AG09309 (cell line): ENCODE results near the gene NMRK1.

Source experiments
- DNase-seq: peaks from one replicate; pipeline ENCODE4 v3.0.0-alpha.2; 2010; ENCODE audit warnings: low read depth
- H3K4me3 ChIP-seq: 2 replicates; pipeline ENCODE4 v1.5.1; 2011; ENCODE audit warnings: mild to moderate bottlenecking, low read depth, low read length, moderate library complexity; ENCODE audit not compliant: control insufficient read depth
- TF ChIP-seq, protein P1 (sequence below): IDR thresholded peaks from 2 replicates; pipeline ENCODE4 v1.5.1; 2011; ENCODE audit warnings: mild to moderate bottlenecking, low read depth, low read length, inconsistent platforms; ENCODE audit not compliant: insufficient read depth, control insufficient read depth; ENCODE audit errors: missing control alignments

The NMRK1 gene

DNA sequence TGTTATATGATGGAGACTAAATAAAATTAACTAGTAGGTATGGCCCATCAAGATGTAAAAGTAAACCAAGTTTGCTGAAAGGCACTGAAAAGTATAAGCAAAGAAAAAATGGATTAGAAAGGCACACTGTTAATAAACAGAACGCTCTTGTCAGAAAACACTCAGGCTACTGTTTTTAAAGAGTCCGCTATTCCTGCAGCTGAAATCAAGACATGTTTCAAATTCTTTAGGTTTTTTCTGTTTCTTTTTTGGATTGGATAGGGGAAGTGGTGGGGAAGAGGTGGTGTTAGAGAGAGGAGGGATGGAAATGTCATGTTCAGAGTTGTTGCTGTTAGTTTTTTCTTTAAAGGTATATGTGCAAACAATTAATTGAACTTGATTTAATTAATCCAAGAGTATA lies 17.9 kb upstream of the NMRK1 start:
- TF ChIP-seq, protein P1, sequence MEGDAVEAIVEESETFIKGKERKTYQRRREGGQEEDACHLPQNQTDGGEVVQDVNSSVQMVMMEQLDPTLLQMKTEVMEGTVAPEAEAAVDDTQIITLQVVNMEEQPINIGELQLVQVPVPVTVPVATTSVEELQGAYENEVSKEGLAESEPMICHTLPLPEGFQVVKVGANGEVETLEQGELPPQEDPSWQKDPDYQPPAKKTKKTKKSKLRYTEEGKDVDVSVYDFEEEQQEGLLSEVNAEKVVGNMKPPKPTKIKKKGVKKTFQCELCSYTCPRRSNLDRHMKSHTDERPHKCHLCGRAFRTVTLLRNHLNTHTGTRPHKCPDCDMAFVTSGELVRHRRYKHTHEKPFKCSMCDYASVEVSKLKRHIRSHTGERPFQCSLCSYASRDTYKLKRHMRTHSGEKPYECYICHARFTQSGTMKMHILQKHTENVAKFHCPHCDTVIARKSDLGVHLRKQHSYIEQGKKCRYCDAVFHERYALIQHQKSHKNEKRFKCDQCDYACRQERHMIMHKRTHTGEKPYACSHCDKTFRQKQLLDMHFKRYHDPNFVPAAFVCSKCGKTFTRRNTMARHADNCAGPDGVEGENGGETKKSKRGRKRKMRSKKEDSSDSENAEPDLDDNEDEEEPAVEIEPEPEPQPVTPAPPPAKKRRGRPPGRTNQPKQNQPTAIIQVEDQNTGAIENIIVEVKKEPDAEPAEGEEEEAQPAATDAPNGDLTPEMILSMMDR: no peak
- DNase-seq: no peak
- H3K4me3 ChIP-seq: no peak overlapping the region

DNA sequence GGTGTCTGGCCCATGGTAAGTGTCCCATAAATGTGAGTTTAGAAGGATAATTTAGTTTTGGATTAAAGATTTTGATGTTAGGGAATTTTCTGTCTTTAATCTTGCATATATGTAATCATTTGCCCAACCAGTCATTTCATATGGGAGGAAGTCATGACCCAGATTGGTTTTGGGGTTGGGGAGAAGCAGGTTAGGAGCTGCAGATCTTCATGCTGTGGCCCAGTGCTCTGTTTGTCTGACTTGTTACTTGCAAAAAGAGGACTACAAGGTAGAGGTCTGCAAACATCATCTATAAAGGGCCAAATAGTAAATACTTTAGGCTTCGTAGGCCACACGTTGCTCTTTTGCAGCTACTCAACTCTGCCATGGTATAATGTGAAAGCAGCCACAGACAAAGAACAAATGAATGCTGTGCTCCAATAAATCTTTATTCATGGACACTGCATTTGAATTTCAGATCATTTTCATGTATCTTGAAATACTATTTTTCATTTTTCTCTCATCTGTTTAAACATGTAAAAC lies 17.1 kb upstream of the NMRK1 start:
- TF ChIP-seq, protein P1: no peak
- no peak for DNase-seq
- H3K4me3 ChIP-seq: no peak overlapping the region

DNA sequence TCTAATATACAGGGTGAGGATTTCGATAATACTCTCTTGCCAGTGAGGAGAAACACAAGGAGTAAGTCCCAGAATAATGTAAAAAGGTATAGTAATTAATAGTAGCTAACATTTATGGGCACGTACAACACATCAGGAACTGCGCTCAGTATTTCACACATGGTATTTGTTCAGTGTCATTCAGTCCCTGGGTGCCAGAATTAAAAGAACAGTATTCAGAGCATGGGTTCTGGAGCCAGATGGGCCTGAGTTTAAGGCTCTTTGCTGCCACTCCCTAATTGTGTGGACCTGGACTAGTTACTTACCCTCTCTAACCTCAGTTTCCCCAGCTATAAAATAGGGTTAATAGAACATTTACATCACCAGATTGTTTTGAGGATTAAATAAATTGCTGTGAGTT lies 16.7 kb upstream of the NMRK1 start:
- H3K4me3 ChIP-seq: no peak overlapping the region
- TF ChIP-seq, protein P1: no peak
- no peak for DNase-seq

DNA sequence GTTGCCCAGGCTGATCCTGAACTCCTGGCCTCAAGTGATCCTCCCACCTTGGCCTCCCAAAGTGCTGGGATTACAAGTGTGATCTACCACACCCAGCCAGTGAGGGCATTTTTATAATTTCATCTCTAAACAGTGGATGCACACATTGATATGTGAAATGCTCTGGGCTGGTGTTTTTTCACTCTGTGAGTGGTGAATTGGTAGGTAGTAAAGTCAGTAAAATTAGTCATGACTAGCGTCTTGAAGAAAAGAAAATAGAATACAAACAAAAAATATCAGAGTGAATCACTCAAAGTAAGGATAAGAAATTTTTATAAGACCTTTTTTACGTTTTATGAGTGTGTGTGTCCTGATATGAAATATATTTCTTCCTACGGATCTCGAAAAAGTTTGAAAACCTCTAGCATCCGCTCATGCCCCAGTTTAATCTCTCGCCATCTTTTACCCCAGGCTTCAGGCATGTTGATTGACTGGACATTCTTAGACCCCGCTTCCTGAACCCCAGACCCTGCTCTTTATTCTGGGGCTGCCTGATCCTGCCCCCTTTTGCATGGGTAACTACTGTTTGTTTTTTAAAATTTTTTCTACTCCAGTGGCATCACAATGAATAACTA lies 14.3 kb upstream of the NMRK1 start:
- TF ChIP-seq, protein P1: no peak
- H3K4me3 ChIP-seq: no peak overlapping the region
- DNase-seq: no peak

DNA sequence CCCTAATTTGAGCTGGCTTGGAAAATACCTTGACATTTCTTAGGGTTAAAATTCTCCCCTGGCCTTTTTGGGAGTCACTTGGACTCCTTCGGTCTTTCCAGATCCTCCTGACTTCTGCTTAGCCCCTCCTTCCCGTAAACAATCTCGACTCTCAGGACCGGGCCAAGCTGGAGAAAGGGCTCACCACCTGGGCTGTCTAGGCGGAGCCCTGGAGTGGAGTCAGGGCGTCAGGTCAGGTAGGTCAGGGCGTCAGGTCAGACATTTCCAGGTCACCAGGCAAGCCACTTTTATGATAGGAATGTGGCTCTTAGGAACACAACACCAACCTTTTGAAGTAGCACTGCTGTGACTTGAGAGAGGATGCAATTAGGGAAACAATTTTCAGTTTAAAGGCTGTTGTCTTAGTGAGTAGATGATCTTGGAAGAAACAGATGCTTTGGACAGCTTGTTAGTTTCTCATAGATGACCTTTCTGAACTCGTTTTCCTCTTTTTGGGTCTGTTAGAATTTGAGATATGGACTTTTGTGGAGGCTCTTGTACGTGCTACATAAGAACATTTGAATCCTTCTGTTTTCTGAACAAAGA lies 13.1 kb upstream of the NMRK1 start:
- no peak for DNase-seq
- no peak overlapping the region for H3K4me3 ChIP-seq
- TF ChIP-seq, protein P1: no peak

DNA sequence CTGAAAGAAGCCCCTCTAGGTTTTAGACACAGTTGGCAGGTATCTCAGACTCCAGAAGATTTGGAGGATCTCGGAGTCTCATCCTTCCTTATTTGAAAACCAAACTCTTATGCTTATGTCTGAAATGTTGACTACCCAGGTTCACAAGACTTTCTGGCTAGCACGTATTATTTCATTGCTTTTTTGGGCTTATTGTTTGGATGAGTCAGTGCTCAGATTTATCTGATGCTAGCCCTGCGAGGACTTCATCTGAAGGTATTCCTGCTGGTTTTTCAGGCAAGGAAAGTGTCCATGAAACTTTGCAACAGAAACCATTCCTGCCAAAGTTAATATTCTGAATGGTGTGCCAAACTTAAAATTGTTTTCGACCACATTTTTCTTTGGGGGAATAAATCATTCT lies 8.8 kb upstream of the NMRK1 start:
- TF ChIP-seq, protein P1: no peak
- no peak for DNase-seq
- no peak overlapping the region for H3K4me3 ChIP-seq
